Testis (tissue), 3 donors: ENCODE results near the gene MTTP. TPM values are rescaled to one million over a fixed set of nuclear protein-coding genes. Genes with fewer than 3 reads are reported as not detected.

ENCODE experiments used
- DNase-seq: peaks from one replicate; pipeline ENCODE4 v3.0.0-alpha.2; 2019
- H3K27ac ChIP-seq, 2 donors: fragments of 200-600 bp; sonication (generic); one replicate each; pipeline ENCODE4 v1.5.1; 2019
- H3K27me3 ChIP-seq: fragments of 200-600 bp; sonication (generic); one replicate; pipeline ENCODE4 v1.5.1; 2019
- H3K36me3 ChIP-seq: fragments of 200-600 bp; sonication (generic); one replicate; pipeline ENCODE4 v1.5.1; 2017; ENCODE audit warnings: low read depth; ENCODE audit errors: missing control alignments
- H3K4me1 ChIP-seq: fragments of 200-600 bp; sonication (generic); one replicate; pipeline ENCODE4 v1.5.1; 2019
- H3K4me3 ChIP-seq, 2 donors: fragments of 200-600 bp; sonication (generic); one replicate each; pipeline ENCODE4 v1.5.1; 2017 to 2019
- H3K9me3 ChIP-seq: fragments of 200-600 bp; sonication (generic); one replicate; pipeline ENCODE4 v1.5.1; 2017
- CTCF ChIP-seq, 3 experiments: fragments of 450-650 bp in 2 of 3; fragments of 200-600 bp in 1 of 3; sonication (generic) in 1 of 3; IDR thresholded peaks; one replicate each; pipeline ENCODE4 v1.5.1; 2016 to 2019; ENCODE audit warnings: antibody characterized with exemption in 3 of 3, mild to moderate bottlenecking in 2 of 3, moderate library complexity in 1 of 3
- POLR2A ChIP-seq: fragments of 450-650 bp; IDR thresholded peaks from one replicate; pipeline ENCODE4 v1.6.1; 2017; ENCODE audit warnings: antibody characterized with exemption, mild to moderate bottlenecking, moderate library complexity
- WGBS, 2 donors: methylation state at CpG; one replicate each; pipeline ENCODE4 v1.1.5; 2018; 5-methylcytosine and 5-hydroxymethylcytosine counted together
- intact Hi-C: fragments of 100-400 bp; cut with DNase I; formaldehyde crosslinking; loops from one replicate; pipeline ENCODE4 v1.15.1; 2023; ENCODE audit warnings: low total_unique reads
- polyA plus RNA-seq: library from polyadenylated mRNA; stranded (reverse); fragments of 350-450 nt; fragmentation: Illumina TruSeq; extraction: RNeasy Lipid Tissue Mini Kit (QIAGEN cat#74804); gene quantifications from one replicate; pipeline ENCODE4 v1.2.3, GENCODE V29; 2014; ENCODE audit warnings: low read depth, low replicate concordance; ENCODE audit not compliant: insufficient read depth
- total RNA-seq, 2 donors: library from RNA; depleted of rRNA; stranded (reverse); fragments of >200 nt; gene quantifications; one replicate each; pipeline ENCODE4 v1.2.3, GENCODE V29; 2016

MTTP gene
- total and polyA plus RNA-seq, 3 donors from 2014 or later: 6.8 to 26.0 (median 15.4) TPM

GRCh38 chr4:99634742-99635360 is 60.2 kb downstream of the MTTP start:
- H3K27me3 ChIP-seq: no peaks in the 10 kb centered on the region
- H3K4me3 ChIP-seq: no peak overlapping the region
- H3K4me1 ChIP-seq: no peaks in the 10 kb centered on the region
- intact Hi-C loops: no loop called here
- H3K36me3 ChIP-seq: no peaks in the 10 kb centered on the region
- TF ChIP-seq CTCF (IDR thresholded peaks at IDR 0.05) (no peak), POLR2A (no peak)
- no peak overlapping the region for H3K27ac ChIP-seq
- 72 to 76% methylated on average over 1 of the region's 1 CpG for WGBS, 2 donors
- DNase-seq: no peak
- H3K9me3 ChIP-seq: no peaks in the 10 kb centered on the region

DNA sequence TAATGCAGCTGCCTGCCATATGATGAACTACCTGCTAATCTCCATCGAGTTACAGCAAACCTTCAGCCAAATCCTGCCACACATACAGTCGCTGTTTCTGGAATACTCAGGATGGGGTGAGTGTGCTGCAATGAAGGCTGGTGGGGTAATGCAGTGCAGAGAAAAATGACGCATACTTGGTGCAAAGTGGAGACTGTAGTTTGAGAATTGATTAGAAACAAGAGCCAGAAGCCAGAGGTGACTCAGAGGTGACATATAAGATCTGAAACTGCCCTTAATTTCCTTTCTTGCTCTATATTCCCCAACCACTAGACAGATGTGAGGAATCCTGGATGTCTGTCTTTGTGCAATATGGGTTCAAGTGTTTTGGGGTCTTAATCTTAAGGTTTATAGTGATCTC is 61.0 kb downstream of the MTTP start:
- 85 to 88% methylated on average over 3 of the region's 3 CpGs for WGBS, 2 donors
- intact Hi-C loops: no loop called here

GRCh38 chr4:99636422-99636821 is 61.8 kb downstream of the MTTP start:
- Histone ChIP-seq H3K4me3 (no peak overlapping the region), H3K27me3 (no peaks in the 10 kb centered on the region), H3K9me3 (no peaks in the 10 kb centered on the region), H3K4me1 (no peaks in the 10 kb centered on the region), H3K27ac (no peak overlapping the region), H3K36me3 (no peaks in the 10 kb centered on the region)
- 81 to 92% methylated on average over 2 of the region's 2 CpGs for WGBS, 2 donors
- intact Hi-C loops: no loop called here
- DNase-seq: no peak
- no peak for TF ChIP-seq POLR2A
- no peak for TF ChIP-seq CTCF (IDR thresholded peaks at IDR 0.05)

More for the DNA sequence above, 61.0 kb downstream of the MTTP start:
- no peaks in the 10 kb centered on the region for H3K9me3 ChIP-seq
- H3K4me1 ChIP-seq: no peaks in the 10 kb centered on the region
- H3K4me3 ChIP-seq: no peak overlapping the region
- H3K36me3 ChIP-seq: no peaks in the 10 kb centered on the region
- no peaks in the 10 kb centered on the region for H3K27me3 ChIP-seq
- no peak for TF ChIP-seq POLR2A
- TF ChIP-seq CTCF (IDR thresholded peaks at IDR 0.05): no peak
- DNase-seq: no peak
- H3K27ac ChIP-seq: no peak overlapping the region

GRCh38 chr4:99637174-99637573 is 62.5 kb downstream of the MTTP start:
- no peak overlapping the region for H3K27ac ChIP-seq
- no peaks in the 10 kb centered on the region for H3K27me3 ChIP-seq
- no peak for TF ChIP-seq CTCF (IDR thresholded peaks at IDR 0.05)
- TF ChIP-seq POLR2A: no peak
- H3K4me3 ChIP-seq: no peak overlapping the region
- DNase-seq: no peak
- H3K36me3 ChIP-seq: no peaks in the 10 kb centered on the region
- no peaks in the 10 kb centered on the region for H3K4me1 ChIP-seq
- WGBS, 2 donors: 57 to 67% methylated on average over 5 of the region's 5 CpGs
- H3K9me3 ChIP-seq: no peaks in the 10 kb centered on the region
- intact Hi-C loops: no loop called here

GRCh38 chr4:99640676-99641075 is 66.1 kb downstream of the MTTP start:
- 82 to 89% methylated on average over 2 of the region's 2 CpGs for WGBS, 2 donors
- TF ChIP-seq CTCF (IDR thresholded peaks at IDR 0.05): no peak
- TF ChIP-seq POLR2A: no peak

More at GRCh38 chr4:99640676-99641075, 66.1 kb downstream of the MTTP start:
- Histone ChIP-seq H3K27me3 (no peaks in the 10 kb centered on the region), H3K27ac (no peak overlapping the region), H3K4me3 (no peak overlapping the region), H3K36me3 (no peaks in the 10 kb centered on the region), H3K9me3 (no peaks in the 10 kb centered on the region), H3K4me1 (peaks cover 28% of the 10 kb centered on the region)
- no peak for DNase-seq
- intact Hi-C loops: no loop called here
